Stomach (tissue), 9 donors: ENCODE results near the gene KCNH5. TPM values are rescaled to one million over a fixed set of nuclear protein-coding genes. Genes with fewer than 3 reads are reported as not detected.

ENCODE experiments used
- DNase-seq, 2 donors: peaks; one replicate each; pipeline versions ENCODE4 v3.0.0 to v3.0.0-alpha.2; 2013 to 2019
- H3K27ac ChIP-seq, 5 donors: fragments of 200-600 bp in 4 of 5; sonication (generic) in 4 of 5; one replicate each; pipeline ENCODE4 v1.5.1; 2013 to 2019; ENCODE audit warnings: mild to moderate bottlenecking in 1 of 5, moderate library complexity in 1 of 5
- H3K27me3 ChIP-seq, 3 donors: fragments of 200-600 bp; sonication (generic); one replicate each; pipeline ENCODE4 v1.5.1; 2017 to 2019; ENCODE audit warnings: mixed run types in 1 of 3
- H3K36me3 ChIP-seq, 4 donors: fragments of 200-600 bp; sonication (generic); 1 replicate in 3 of 4; 2 replicates in 1 of 4; pipeline ENCODE4 v1.5.1; 2016 to 2019
- H3K4me1 ChIP-seq, 4 donors: fragments of 200-600 bp; sonication (generic); one replicate each; pipeline ENCODE4 v1.5.1; 2016 to 2019
- H3K4me3 ChIP-seq, 4 donors: fragments of 200-600 bp; sonication (generic) in 3 of 4; one replicate each; pipeline ENCODE4 v1.5.1; 2016 to 2019; ENCODE audit warnings: mild to moderate bottlenecking in 1 of 4
- H3K9me3 ChIP-seq, 4 donors: fragments of 200-600 bp; sonication (generic); one replicate each; pipeline ENCODE4 v1.5.1; 2016 to 2019
- EP300 ChIP-seq: sonication (generic); formaldehyde crosslinking; IDR thresholded peaks from one replicate; pipeline ENCODE4 v1.6.1; 2017; ENCODE audit warnings: antibody characterized with exemption
- POLR2A ChIP-seq, 4 donors: fragments of 450-650 bp; IDR thresholded peaks; one replicate each; pipeline ENCODE4 v1.6.1; 2016; ENCODE audit warnings: antibody characterized with exemption in 4 of 4, control low read depth in 2 of 4, mild to moderate bottlenecking in 1 of 4, moderate library complexity in 1 of 4
- POLR2AphosphoS5 ChIP-seq, 3 donors: sonication (generic); formaldehyde crosslinking; IDR thresholded peaks; one replicate each; pipeline ENCODE4 v1.6.1; 2016; ENCODE audit warnings: antibody characterized with exemption in 3 of 3
- WGBS, 5 donors: extraction: QIAGEN DNeasy Blood & Tissue Kit in 3 of 5; methylation state at CpG; one replicate each; pipeline versions ENCODE4 v1.1.5 to v1.1.7; 2013 to 2018; 5-methylcytosine and 5-hydroxymethylcytosine counted together
- intact Hi-C: fragments of 100-400 bp; cut with DNase I; formaldehyde crosslinking; loops from one replicate; pipeline ENCODE4 v1.15.1; 2023; ENCODE audit warnings: low total_unique reads
- polyA plus RNA-seq, 3 donors: library from polyadenylated mRNA; stranded (reverse); fragments of 200-250 nt; gene quantifications; one replicate each; pipeline ENCODE4 v1.2.3, GENCODE V29; 2013
- total RNA-seq, 5 donors: library from RNA; depleted of rRNA; stranded (reverse); fragments of >200 nt; gene quantifications; one replicate each; pipeline versions ENCODE4 v1.1.0 to v1.2.3, GENCODE V29; 2014 to 2016
- TF ChIP-seq, protein P1 (sequence below), 7 experiments: fragments of 450-650 bp in 4 of 7; fragments of 200-600 bp in 3 of 7; sonication (generic) in 3 of 7; IDR thresholded peaks; one replicate each; pipeline ENCODE4 v1.5.1; 2016 to 2019; ENCODE audit warnings: antibody characterized with exemption in 7 of 7, control low read depth in 2 of 7, mild to moderate bottlenecking in 1 of 7
- donor health status: healthy with polysubstance abuse.
- donor health status: Bipolar disorder and iron deficiency.
- donor health status: healthy.

Gene KCNH5
- total and polyA plus RNA-seq, 8 donors: under 0.01 to 0.55 TPM; not detected in 6

DNA sequence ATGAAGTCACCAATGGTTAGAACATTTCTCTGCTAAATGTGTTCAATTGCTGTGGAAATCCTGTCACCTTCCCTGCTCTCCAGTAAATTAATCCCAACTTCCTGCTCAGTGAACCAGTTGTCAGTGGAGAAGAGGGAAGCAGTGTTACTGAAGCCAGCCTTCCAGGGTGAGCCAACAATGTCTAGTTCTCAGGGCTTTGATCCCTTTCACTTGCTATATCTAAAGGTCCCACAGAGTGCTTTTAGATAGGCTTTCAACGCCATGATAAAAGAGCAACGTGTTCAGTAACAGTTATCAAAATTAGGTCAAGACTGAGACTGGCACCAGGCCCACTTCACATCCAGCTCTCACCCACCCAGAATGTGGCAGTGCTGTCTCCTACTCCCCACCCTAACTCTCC is 139.7 kb downstream of the KCNH5 start:
- DNase-seq: no peak
- Histone ChIP-seq H3K27me3 (no peaks in the 10 kb centered on the region), H3K27ac (no peak overlapping the region), H3K4me3 (no peak overlapping the region), H3K9me3 (no peaks in the 10 kb centered on the region), H3K36me3 (no peaks in the 10 kb centered on the region), H3K4me1 (no peaks in the 10 kb centered on the region)
- TF ChIP-seq POLR2A (IDR thresholded peaks at IDR 0.05): no peak
- TF ChIP-seq POLR2AphosphoS5 (IDR thresholded peaks at IDR 0.05): no peak
- no peak for TF ChIP-seq EP300
- TF ChIP-seq, protein P1, sequence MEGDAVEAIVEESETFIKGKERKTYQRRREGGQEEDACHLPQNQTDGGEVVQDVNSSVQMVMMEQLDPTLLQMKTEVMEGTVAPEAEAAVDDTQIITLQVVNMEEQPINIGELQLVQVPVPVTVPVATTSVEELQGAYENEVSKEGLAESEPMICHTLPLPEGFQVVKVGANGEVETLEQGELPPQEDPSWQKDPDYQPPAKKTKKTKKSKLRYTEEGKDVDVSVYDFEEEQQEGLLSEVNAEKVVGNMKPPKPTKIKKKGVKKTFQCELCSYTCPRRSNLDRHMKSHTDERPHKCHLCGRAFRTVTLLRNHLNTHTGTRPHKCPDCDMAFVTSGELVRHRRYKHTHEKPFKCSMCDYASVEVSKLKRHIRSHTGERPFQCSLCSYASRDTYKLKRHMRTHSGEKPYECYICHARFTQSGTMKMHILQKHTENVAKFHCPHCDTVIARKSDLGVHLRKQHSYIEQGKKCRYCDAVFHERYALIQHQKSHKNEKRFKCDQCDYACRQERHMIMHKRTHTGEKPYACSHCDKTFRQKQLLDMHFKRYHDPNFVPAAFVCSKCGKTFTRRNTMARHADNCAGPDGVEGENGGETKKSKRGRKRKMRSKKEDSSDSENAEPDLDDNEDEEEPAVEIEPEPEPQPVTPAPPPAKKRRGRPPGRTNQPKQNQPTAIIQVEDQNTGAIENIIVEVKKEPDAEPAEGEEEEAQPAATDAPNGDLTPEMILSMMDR (IDR thresholded peaks at IDR 0.05): no peak
- intact Hi-C loops: no loop called here
- WGBS, 5 donors: 21 to 56% (median 39%) methylated on average over 2 of the region's 2 CpGs

DNA sequence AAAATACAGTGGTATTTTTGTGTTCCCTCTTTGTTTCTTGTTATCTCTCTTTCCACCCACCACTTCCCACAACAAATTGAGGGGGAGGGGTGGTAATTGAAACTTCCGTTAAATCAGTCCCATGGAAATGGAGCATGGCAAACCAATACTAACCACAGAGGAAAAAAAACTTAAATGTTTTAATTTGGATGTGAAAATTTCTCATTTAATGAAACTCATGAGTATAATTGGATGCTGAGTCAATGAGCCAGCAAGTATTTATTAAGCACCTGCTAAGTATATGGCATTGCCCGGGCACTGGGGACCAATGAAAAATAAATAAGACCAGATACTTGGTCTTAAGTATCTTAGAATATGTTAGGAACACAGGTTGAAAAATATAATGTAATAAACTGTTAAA is 147.5 kb downstream of the KCNH5 start:
- Histone ChIP-seq H3K27me3 (no peaks in the 10 kb centered on the region), H3K4me3 (no peak overlapping the region), H3K36me3 (no peaks in the 10 kb centered on the region), H3K27ac (no peak overlapping the region), H3K9me3 (no peaks in the 10 kb centered on the region), H3K4me1 (no peaks in the 10 kb centered on the region)
- TF ChIP-seq POLR2AphosphoS5 (IDR thresholded peaks at IDR 0.05) (no peak), EP300 (no peak), POLR2A (IDR thresholded peaks at IDR 0.05) (no peak)
- TF ChIP-seq, protein P1 (IDR thresholded peaks at IDR 0.05): no peak
- intact Hi-C loops: no loop called here
- WGBS, 5 donors: 43 to 74% (median 46%) methylated on average over 2 of the region's 2 CpGs
- no peak for DNase-seq

DNA sequence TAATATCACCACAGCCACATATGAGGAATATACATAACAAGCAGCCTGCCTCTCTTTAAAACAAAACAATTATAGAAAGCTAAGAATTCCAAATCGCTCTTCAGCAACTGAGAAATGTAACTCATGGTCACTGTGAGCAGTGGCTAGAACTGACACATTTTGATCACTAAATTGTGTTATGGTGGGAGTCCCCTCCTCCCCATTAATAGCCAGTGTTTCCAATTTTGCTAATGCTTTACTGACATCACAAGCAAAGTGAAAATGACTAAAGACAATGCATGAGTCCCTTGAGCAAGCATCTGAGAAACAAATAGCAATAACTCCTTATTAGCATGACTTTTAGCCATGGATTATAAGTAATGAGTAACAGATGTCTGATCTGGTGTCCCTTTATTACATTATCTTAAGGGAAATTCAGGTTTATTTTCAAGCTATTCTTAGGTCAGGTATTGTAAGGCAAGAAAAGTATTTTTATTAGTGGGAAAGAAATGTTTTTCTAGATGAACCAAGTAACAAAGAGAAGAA is 148.3 kb downstream of the KCNH5 start:
- no peak overlapping the region for H3K4me3 ChIP-seq
- H3K9me3 ChIP-seq: no peaks in the 10 kb centered on the region
- no peak for TF ChIP-seq POLR2AphosphoS5 (IDR thresholded peaks at IDR 0.05)
- TF ChIP-seq, protein P1 (IDR thresholded peaks at IDR 0.05): no peak
- no peak for TF ChIP-seq EP300
- no peak for TF ChIP-seq POLR2A (IDR thresholded peaks at IDR 0.05)
- DNase-seq: no peak
- H3K27ac ChIP-seq: no peak overlapping the region
- no peaks in the 10 kb centered on the region for H3K36me3 ChIP-seq
- 83 to 100% (median 93%) methylated on average over 1 of the region's 1 CpG for WGBS, 5 donors
- intact Hi-C loops: no loop called here
- no peaks in the 10 kb centered on the region for H3K4me1 ChIP-seq
- H3K27me3 ChIP-seq: no peaks in the 10 kb centered on the region

DNA sequence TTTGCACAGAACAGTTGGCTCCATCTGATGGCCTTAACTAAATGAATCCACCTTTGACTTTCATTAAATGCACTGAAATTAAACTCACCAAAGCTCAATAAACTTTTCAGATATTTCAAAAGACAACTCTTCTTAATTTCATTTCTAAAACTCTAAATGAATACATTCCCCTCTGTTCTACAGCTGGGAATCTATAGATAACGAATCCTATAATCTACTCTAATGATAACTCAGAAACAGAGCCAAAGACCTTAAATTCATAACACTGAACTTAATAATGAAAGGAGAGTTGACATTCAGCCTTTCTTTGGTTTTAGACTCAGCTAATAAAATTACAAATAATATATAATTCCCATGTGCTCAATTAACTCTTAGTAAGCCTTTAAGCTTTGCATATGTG is 150.5 kb downstream of the KCNH5 start:
- intact Hi-C loops: no loop called here
- H3K36me3 ChIP-seq: no peaks in the 10 kb centered on the region
- no peak overlapping the region for H3K4me3 ChIP-seq
- H3K27ac ChIP-seq: no peak overlapping the region
- H3K4me1 ChIP-seq: no peaks in the 10 kb centered on the region
- no peak for DNase-seq
- H3K27me3 ChIP-seq: no peaks in the 10 kb centered on the region
- 47 to 69% (median 50%) methylated on average over 1 of the region's 1 CpG for WGBS, 5 donors
- no peaks in the 10 kb centered on the region for H3K9me3 ChIP-seq
- no peak for TF ChIP-seq EP300
- TF ChIP-seq POLR2AphosphoS5 (IDR thresholded peaks at IDR 0.05): no peak
- TF ChIP-seq POLR2A (IDR thresholded peaks at IDR 0.05): no peak
- TF ChIP-seq, protein P1 (IDR thresholded peaks at IDR 0.05): no peak
